WTC11 (cell line): ENCODE measurements around the gene VEZF1.

Source experiments
- CREM ChIP-seq: sonication (generic); formaldehyde crosslinking; IDR thresholded peaks from 2 replicates; pipeline ENCODE4 v1.8.1; 2022; ENCODE audit warnings: mild to moderate bottlenecking, missing genetic modification reagents, moderate library complexity
- CTCF ChIP-seq: fragments of 200-600 bp; IDR thresholded peaks from 2 replicates; pipeline ENCODE4 v1.8.0; 2022; ENCODE audit warnings: antibody characterized with exemption
- E2F1 ChIP-seq: sonication (generic); formaldehyde crosslinking; IDR thresholded peaks from 2 replicates; pipeline ENCODE4 v1.8.0; 2022; ENCODE audit warnings: mild to moderate bottlenecking, missing genetic modification reagents
- E2F4 ChIP-seq: sonication (generic); formaldehyde crosslinking; IDR thresholded peaks from 2 replicates; pipeline ENCODE4 v1.8.1; 2022; ENCODE audit warnings: low read depth, mild to moderate bottlenecking, moderate library complexity, missing genetic modification reagents, borderline replicate concordance
- FOXJ3 ChIP-seq: sonication (generic); formaldehyde crosslinking; IDR thresholded peaks from 2 replicates; pipeline ENCODE4 v1.9.0; 2021; ENCODE audit warnings: missing genetic modification reagents, mild to moderate bottlenecking, borderline replicate concordance
- MXD4 ChIP-seq: fragments of 250-450 bp; sonication (Bioruptor Pico); IDR thresholded peaks from 2 replicates; pipeline ENCODE4 v1.8.0; 2021; ENCODE audit warnings: mild to moderate bottlenecking, moderate library complexity, borderline replicate concordance
- NFYB ChIP-seq: sonication (generic); formaldehyde crosslinking; conservative IDR thresholded peaks from 2 replicates; pipeline ENCODE4 v1.8.0; 2022; ENCODE audit warnings: low read depth, missing genetic modification reagents
- PRDM15 ChIP-seq: sonication (generic); formaldehyde crosslinking; IDR thresholded peaks from 2 replicates; pipeline ENCODE4 v1.8.0; 2022; ENCODE audit warnings: missing genetic modification reagents
- ZBTB21 ChIP-seq: sonication (generic); formaldehyde crosslinking; IDR thresholded peaks from 2 replicates; pipeline ENCODE4 v1.8.1; 2023; ENCODE audit warnings: mild to moderate bottlenecking, missing genetic modification reagents, borderline replicate concordance
- ZNF138 ChIP-seq: sonication (generic); formaldehyde crosslinking; conservative IDR thresholded peaks from 2 replicates; pipeline ENCODE4 v1.8.1; 2022; ENCODE audit warnings: mild to moderate bottlenecking, moderate library complexity, missing genetic modification reagents
- ZNF281 ChIP-seq: sonication (generic); formaldehyde crosslinking; IDR thresholded peaks from 2 replicates; pipeline ENCODE4 v1.8.0; 2023; ENCODE audit warnings: mild to moderate bottlenecking, missing genetic modification reagents
- ZNF425 ChIP-seq: fragments of 250-450 bp; sonication (Bioruptor Pico); conservative IDR thresholded peaks from 2 replicates; pipeline ENCODE4 v1.9.0; 2021; ENCODE audit warnings: mild to moderate bottlenecking

GRCh38 chr17:57924677-57925076 is 63.4 kb downstream of the VEZF1 start:
- TF ChIP-seq ZBTB21 (CRISPR knock-in tag) = no peak
- TF ChIP-seq PRDM15 = no peak
- TF ChIP-seq CTCF = no peak
- TF ChIP-seq E2F4 = no peak
- TF ChIP-seq MXD4 (CRISPR knock-in tag) = no peak
- no peak for TF ChIP-seq CREM (CRISPR knock-in tag)
- no peak for TF ChIP-seq FOXJ3 (CRISPR knock-in tag)
- TF ChIP-seq ZNF138 (CRISPR knock-in tag) = no peak
- no peak for TF ChIP-seq NFYB (CRISPR knock-in tag)
- TF ChIP-seq ZNF281 = no peak
- TF ChIP-seq ZNF425 (CRISPR knock-in tag) = no peak
- no peak for TF ChIP-seq E2F1 (CRISPR knock-in tag)
